Amniotic epithelial cell (primary cell): Measurements from ENCODE around the gene CACNA1D.
A peak's percentile ranks its signal among the peaks of the same experiment; 100 is the strongest.

Source experiments
- DNase-seq: peaks from one replicate; pipeline ENCODE4 v3.0.0-alpha.2; 2010; ENCODE audit warnings: low read depth

Gene CACNA1D

GRCh38 chr3:53691349-53691748 lies 196.9 kb downstream of the CACNA1D start:
- no peak for DNase-seq

- no peak for DNase-seq
Observed at GRCh38 chr3:53691885-53692284, 197.5 kb downstream of the CACNA1D start.

- no peak for DNase-seq
Observed at GRCh38 chr3:53693451-53693850, 199.0 kb downstream of the CACNA1D start.

GRCh38 chr3:53694046-53694445 lies 199.6 kb downstream of the CACNA1D start:
- no peak for DNase-seq

- no peak for DNase-seq
Observed at GRCh38 chr3:53694666-53695323, 200.4 kb downstream of the CACNA1D start.

- no peak for DNase-seq
Observed at GRCh38 chr3:53695324-53695690, 200.9 kb downstream of the CACNA1D start.

- peak; percentile 2 for DNase-seq
Observed at GRCh38 chr3:53696401-53697172, 202.2 kb downstream of the CACNA1D start.

DNA sequence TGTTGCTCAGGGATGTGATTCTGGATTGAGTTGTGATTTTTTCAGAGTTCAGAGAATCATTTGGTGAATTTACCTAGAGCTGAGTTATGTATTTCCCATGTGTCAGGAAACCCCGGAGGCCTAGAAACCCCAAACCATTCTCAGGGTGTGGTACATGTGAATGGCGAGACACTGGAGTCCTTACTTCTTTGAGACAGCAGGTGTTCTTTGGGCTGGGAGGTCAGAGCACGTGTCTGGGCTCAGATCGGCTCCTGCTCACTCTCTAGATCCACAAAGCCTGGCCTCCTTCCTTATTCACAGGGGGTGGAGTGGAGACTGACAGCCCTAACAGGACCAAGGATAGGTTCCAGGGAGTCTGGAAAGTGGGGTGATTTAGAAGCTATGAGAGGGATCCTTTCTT lies 206.0 kb downstream of the CACNA1D start:
- no peak for DNase-seq

DNA sequence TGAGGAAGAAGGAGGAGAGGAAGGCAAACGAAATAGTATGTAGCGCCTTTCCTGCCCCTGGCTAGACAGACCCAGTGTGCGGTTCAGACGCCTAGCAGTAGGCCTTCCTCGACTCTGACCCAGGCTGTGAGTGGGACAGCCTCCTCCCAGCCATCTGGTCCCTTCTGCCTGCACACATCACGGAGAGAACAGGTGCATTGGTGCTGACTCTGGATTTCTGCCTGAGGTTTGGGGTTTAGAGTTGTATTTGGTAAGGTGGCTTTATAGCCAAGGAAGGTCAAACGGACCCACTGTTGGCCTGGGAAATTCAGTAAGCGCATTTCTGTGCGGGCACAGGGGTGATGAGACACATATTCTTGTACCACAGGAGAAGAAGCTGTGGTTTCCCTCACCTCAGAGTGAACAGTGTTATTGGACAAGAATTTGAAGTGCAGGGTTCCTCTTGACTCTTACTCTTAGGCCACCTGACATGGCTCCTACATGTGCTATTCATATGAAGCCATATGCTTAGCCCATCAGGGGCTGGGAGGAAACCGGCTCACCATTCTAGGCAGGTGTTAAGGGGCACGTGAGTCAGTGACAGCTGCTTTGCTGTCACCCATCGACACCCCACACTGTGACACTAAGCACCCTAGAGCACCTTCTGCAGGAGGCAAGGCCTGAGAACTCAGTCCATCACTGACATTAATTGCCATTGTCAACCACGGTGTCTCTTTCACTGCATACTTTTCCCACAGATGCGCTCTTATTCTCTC lies 208.5 kb downstream of the CACNA1D start:
- no peak for DNase-seq

- DNase-seq: no peak
Observed at GRCh38 chr3:53703630-53704362, 209.4 kb downstream of the CACNA1D start.

- DNase-seq: no peak
Observed at GRCh38 chr3:53704363-53704725, 209.9 kb downstream of the CACNA1D start.

DNA sequence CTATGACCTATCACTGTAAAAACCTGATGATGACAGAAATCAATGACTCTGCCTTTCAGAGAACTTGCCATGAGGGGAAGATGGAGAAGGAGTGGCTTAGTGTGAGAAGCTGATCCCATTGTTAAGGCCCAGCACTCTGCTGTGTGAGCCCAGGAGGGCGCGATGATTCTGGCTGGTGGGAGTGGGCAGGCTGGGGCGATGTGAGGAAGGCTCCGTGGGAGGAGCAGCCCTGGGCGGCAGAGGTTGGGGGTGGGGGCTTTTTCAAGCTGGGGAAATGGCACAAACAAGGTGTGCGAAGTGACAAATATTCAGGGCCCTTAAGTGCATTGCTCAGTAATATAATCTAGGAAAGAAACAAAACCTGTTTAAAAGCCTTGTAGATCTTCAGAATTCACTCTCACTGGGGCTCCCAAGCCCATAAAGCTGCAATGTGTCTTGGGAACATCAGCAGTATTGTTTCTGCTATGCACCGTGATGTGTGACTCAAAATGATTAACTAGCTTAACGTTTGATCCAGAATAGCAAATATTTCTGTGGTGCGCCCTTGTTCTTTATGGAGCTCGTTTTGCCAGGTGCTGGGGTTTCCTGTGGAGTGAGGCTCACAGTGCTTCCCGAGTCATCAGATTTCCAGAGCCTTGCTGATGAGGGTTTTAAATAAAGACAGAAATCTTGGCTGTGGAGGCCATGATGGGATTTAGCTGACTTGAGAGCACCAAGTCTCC lies 210.8 kb downstream of the CACNA1D start:
- no peak for DNase-seq

DNA sequence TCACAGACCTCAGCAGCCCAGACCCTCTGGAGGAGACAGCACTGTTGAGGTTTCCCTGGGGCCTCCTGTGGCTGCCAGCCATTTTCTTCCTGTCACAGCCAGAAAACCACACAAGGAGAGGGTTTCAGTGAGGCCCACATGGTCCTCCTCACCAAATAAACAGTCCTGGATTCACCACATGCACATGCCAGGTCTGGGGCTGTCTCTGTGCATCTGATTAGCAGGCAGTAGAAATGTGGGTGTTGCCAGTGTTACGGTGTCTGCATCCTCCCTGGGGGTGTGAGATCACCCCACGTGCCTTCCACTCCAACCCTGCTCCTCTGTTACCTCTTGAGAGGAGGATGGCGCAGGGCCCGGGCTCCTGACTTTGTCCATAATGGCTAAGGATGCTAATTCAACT lies 211.4 kb downstream of the CACNA1D start:
- DNase-seq: no peak

DNA sequence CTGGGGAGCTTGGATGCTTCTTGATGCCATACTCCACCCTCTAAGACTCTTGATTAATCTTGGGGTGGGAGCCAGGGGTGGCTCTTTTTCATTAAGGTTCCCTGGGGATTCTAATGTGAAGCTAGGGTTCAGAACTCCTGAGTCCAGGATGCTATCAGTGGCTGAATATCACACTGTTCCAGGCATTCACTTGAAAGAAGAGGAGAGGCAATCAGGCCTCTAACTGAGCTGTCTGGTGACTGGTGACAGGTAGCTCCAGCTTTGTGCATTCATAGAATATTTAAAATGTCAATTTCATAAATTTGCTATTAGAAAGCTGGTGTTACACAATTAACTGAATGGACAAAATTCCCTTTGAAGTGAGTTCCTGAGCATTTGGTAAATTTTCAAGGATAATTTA lies 212.8 kb downstream of the CACNA1D start:
- DNase-seq: no peak

GRCh38 chr3:53708001-53708621 lies 213.7 kb downstream of the CACNA1D start:
- no peak for DNase-seq

DNA sequence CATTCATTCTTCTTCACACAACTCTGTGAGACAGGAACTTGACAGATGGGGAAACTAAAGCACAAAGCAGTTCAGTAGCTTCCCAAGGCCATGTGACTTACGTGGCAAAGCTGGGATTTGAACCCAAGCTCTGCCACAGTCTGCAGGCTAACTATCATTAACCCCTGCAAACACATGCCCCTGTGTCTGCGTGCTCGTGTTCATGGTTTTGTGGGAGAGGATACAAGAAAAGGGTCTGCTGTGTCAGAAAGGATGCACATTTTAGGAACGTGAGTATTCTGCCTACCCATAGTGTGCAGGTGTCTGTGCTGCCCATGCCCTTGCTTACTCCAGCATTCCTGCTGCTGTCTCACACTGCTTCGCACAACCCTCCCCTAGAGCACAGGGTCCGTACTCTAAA lies 214.8 kb downstream of the CACNA1D start:
- DNase-seq: no peak

GRCh38 chr3:53709860-53710674 lies 215.7 kb downstream of the CACNA1D start:
- DNase-seq: peak; percentile 51

- no peak for DNase-seq
Observed at GRCh38 chr3:53711387-53711786, 217.0 kb downstream of the CACNA1D start.

DNA sequence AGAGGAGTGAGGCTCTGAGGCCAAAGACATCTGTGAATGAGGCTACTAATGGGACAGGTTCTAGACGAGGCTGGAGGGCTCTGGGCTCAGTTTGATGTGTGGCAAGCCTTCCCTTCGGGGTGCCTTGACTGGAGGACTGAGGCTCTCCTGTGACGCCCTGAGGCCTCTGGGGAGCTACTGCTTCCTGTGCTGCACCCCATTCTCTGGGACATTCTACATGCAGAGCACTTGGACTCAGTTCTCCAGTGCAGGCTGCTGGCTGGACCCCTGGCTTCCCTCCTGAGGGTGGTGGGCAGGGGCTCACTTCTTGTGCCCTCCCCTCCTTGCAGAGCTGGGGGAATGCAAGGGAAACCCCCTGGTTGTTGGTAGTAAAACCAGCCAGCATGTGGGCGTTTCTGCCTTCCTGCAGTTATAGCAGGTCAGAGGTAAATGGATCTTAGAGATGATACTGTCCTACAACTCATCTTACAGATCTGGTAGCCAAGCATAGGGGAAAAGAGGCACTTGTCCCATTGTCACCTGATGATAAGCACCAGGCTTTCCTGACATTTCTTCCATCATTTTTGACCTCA lies 218.5 kb downstream of the CACNA1D start:
- DNase-seq: no peak

GRCh38 chr3:53713626-53714025 lies 219.2 kb downstream of the CACNA1D start:
- DNase-seq: no peak
